HFFc6 (cell line): ENCODE data around the gene THSD4. TPM values are rescaled to one million over a fixed set of nuclear protein-coding genes. Genes with fewer than 3 reads are reported as not detected.
A peak's percentile ranks its signal among the peaks of the same experiment; 100 is the strongest.

Experiments
- DNase-seq: peaks from one replicate; pipeline ENCODE4 v3.0.0-alpha.2; 2018
- H3K27ac Mint-ChIP-seq: 2 replicates; pipeline ENCODE4 v1.8.0; 2020; ENCODE audit warnings: mild to moderate bottlenecking, mixed read lengths
- H3K27me3 Mint-ChIP-seq: 2 replicates; pipeline ENCODE4 v1.8.0; 2021; ENCODE audit warnings: mild to moderate bottlenecking, moderate library complexity, mixed read lengths; ENCODE audit not compliant: insufficient read depth
- H3K36me3 Mint-ChIP-seq: 2 replicates; pipeline ENCODE4 v1.8.0; 2021; ENCODE audit warnings: low read depth, mixed read lengths
- H3K4me1 Mint-ChIP-seq: 2 replicates; pipeline ENCODE4 v1.8.0; 2020; ENCODE audit warnings: low read depth, mixed read lengths
- H3K4me3 Mint-ChIP-seq: 2 replicates; pipeline ENCODE4 v1.8.0; 2020; ENCODE audit warnings: mild to moderate bottlenecking, moderate library complexity, mixed read lengths
- H3K9me3 Mint-ChIP-seq: 2 replicates; pipeline ENCODE4 v1.8.0; 2020; ENCODE audit warnings: mild to moderate bottlenecking, mixed read lengths
- CTCF ChIP-seq: fragments of 200-600 bp; sonication (generic); IDR thresholded peaks from 2 replicates; pipeline ENCODE4 v1.5.0; 2021; ENCODE audit warnings: antibody characterized with exemption, mild to moderate bottlenecking
- total RNA-seq, 6 experiments: library from RNA; stranded (reverse); fragmentation: NEBNext Ultra II Directional; extraction: Animal tissue kit (Norgen Biotek cat#: 25700); gene quantifications; 2 replicates in 1 of 6; 3 replicates in 5 of 6; pipeline ENCODE4 v1.2.3, GENCODE V29; 2021

Gene THSD4
- total RNA-seq, 6 experiments from 2014 or later: 32.7 to 39.1 (median 36.4) TPM

GRCh38 chr15:71650603-71651002 is 535.3 kb downstream of the THSD4 start:
- DNase-seq: no peak
- Mint-ChIP-seq H3K4me3 (no peak overlapping the region), H3K36me3 (no peaks in the 10 kb centered on the region; the same call in 1 of the 2 replicates), H3K9me3 (no peaks in the 10 kb centered on the region), H3K27ac (no peak overlapping the region), H3K4me1 (peaks cover 43% of the 10 kb centered on the region), H3K27me3 (no peaks in the 10 kb centered on the region)
- TF ChIP-seq CTCF: no peak

- Mint-ChIP-seq H3K4me1 (peaks cover 43% of the 10 kb centered on the region), H3K27ac (no peak overlapping the region; the same call in 1 of the 2 replicates), H3K9me3 (no peaks in the 10 kb centered on the region), H3K27me3 (no peaks in the 10 kb centered on the region), H3K4me3 (no peak overlapping the region), H3K36me3 (no peaks in the 10 kb centered on the region; the same call in 1 of the 2 replicates)
- peak; percentile 75 for TF ChIP-seq CTCF
- peak; percentile 67 for DNase-seq
Observed at GRCh38 chr15:71651750-71652186, 536.5 kb downstream of the THSD4 start.

GRCh38 chr15:71654042-71654719 is 538.9 kb downstream of the THSD4 start:
- H3K27me3 Mint-ChIP-seq: no peaks in the 10 kb centered on the region
- H3K36me3 Mint-ChIP-seq: no peaks in the 10 kb centered on the region; the same call in none of the 2 replicates
- H3K4me1 Mint-ChIP-seq: peaks cover 51% of the 10 kb centered on the region
- no peak overlapping the region for H3K27ac Mint-ChIP-seq
- no peak overlapping the region for H3K4me3 Mint-ChIP-seq
- DNase-seq: no peak
- TF ChIP-seq CTCF: no peak
- no peaks in the 10 kb centered on the region for H3K9me3 Mint-ChIP-seq

- Mint-ChIP-seq H3K36me3 (no peaks in the 10 kb centered on the region; the same call in none of the 2 replicates), H3K4me1 (peaks cover 54% of the 10 kb centered on the region), H3K27me3 (no peaks in the 10 kb centered on the region), H3K27ac (no peak overlapping the region), H3K4me3 (no peak overlapping the region), H3K9me3 (no peaks in the 10 kb centered on the region)
- DNase-seq: no peak
- TF ChIP-seq CTCF: no peak
Observed at GRCh38 chr15:71654720-71655174, 539.5 kb downstream of the THSD4 start.

GRCh38 chr15:71656425-71656824 is 541.2 kb downstream of the THSD4 start:
- no peak for TF ChIP-seq CTCF
- no peaks in the 10 kb centered on the region for H3K9me3 Mint-ChIP-seq
- peaks cover 2% of the 10 kb centered on the region for H3K27me3 Mint-ChIP-seq
- no peak for DNase-seq
- H3K4me3 Mint-ChIP-seq: no peak overlapping the region
- no peaks in the 10 kb centered on the region; the same call in none of the 2 replicates for H3K36me3 Mint-ChIP-seq
- peaks cover 55% of the 10 kb centered on the region for H3K4me1 Mint-ChIP-seq
- H3K27ac Mint-ChIP-seq: no peak overlapping the region
